Measurements from ENCODE around the gene BAD. TPM values are rescaled to one million over a fixed set of nuclear protein-coding genes. Genes with fewer than 3 reads are reported as not detected.
A peak's percentile ranks its signal among the peaks of the same experiment; 100 is the strongest.

Gene BAD
- total and polyA plus RNA-seq, 10 of the 15 experiments (the other 5 are each of a cell fraction or from before 2014, with no cell fraction given): 1.5 to 67.2 (median 39.6) TPM

GRCh38 chr11:64316672-64317324, 32.3 kb upstream of the BAD start (continued):
- TF ChIP-seq E4F1 (IDR thresholded peaks at IDR 0.05; ENCODE audit: borderline replicate concordance, partially characterized antibody): no peak
- TF ChIP-seq LARP7 (IDR thresholded peaks at IDR 0.05): peak; percentile 69; the same call in 1 of the 2 replicates
- TF ChIP-seq RAD51 (IDR thresholded peaks at IDR 0.05): no peak
- 0 out of 2 replicates have a peak, but pooled peaks have one; percentile 4 for TF ChIP-seq SMC3 (IDR thresholded peaks at IDR 0.05; ENCODE audit: borderline replicate concordance, low read length)
- TF ChIP-seq, protein P1, sequence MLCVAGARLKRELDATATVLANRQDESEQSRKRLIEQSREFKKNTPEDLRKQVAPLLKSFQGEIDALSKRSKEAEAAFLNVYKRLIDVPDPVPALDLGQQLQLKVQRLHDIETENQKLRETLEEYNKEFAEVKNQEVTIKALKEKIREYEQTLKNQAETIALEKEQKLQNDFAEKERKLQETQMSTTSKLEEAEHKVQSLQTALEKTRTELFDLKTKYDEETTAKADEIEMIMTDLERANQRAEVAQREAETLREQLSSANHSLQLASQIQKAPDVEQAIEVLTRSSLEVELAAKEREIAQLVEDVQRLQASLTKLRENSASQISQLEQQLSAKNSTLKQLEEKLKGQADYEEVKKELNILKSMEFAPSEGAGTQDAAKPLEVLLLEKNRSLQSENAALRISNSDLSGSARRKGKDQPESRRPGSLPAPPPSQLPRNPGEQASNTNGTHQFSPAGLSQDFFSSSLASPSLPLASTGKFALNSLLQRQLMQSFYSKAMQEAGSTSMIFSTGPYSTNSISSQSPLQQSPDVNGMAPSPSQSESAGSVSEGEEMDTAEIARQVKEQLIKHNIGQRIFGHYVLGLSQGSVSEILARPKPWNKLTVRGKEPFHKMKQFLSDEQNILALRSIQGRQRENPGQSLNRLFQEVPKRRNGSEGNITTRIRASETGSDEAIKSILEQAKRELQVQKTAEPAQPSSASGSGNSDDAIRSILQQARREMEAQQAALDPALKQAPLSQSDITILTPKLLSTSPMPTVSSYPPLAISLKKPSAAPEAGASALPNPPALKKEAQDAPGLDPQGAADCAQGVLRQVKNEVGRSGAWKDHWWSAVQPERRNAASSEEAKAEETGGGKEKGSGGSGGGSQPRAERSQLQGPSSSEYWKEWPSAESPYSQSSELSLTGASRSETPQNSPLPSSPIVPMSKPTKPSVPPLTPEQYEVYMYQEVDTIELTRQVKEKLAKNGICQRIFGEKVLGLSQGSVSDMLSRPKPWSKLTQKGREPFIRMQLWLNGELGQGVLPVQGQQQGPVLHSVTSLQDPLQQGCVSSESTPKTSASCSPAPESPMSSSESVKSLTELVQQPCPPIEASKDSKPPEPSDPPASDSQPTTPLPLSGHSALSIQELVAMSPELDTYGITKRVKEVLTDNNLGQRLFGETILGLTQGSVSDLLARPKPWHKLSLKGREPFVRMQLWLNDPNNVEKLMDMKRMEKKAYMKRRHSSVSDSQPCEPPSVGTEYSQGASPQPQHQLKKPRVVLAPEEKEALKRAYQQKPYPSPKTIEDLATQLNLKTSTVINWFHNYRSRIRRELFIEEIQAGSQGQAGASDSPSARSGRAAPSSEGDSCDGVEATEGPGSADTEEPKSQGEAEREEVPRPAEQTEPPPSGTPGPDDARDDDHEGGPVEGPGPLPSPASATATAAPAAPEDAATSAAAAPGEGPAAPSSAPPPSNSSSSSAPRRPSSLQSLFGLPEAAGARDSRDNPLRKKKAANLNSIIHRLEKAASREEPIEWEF (IDR thresholded peaks at IDR 0.05; ENCODE audit: insufficient replicate concordance, low read depth, low read length): no peak
- no peak for TF ChIP-seq POU2F2 (IDR thresholded peaks at IDR 0.05; ENCODE audit: borderline replicate concordance, low read depth, low read length)
- TF ChIP-seq CHD1 (IDR thresholded peaks at IDR 0.05; ENCODE audit: low read depth, low read length): 0 out of 2 replicates have a peak, but pooled peaks have one; percentile 11
- TF ChIP-seq TCF7 (IDR thresholded peaks at IDR 0.05; ENCODE audit: borderline replicate concordance): no peak
- TF ChIP-seq TCF12 (IDR thresholded peaks at IDR 0.05; ENCODE audit: low read depth, low read length): 0 out of 2 replicates have a peak, but pooled peaks have one; percentile 16
- TF ChIP-seq ETV6 (conservative IDR thresholded peaks at IDR 0.05 in 1 of 2, IDR thresholded peaks at IDR 0.05 in 1 of 2; ENCODE audit: borderline replicate concordance in 1 of 2, low read depth in 1 of 2): no peak
- TF ChIP-seq IKZF2 (IDR thresholded peaks at IDR 0.05): peak in 1 of 2 experiments; percentile 12; a peak in 2 of 4 replicates
- 0 out of 2 replicates have a peak, but pooled peaks have one; percentile 31 for TF ChIP-seq IRF4 (IDR thresholded peaks at IDR 0.05; ENCODE audit: low read depth, low read length)
- TF ChIP-seq RELA (IDR thresholded peaks at IDR 0.05; ENCODE audit: borderline replicate concordance, partially characterized antibody): no peak
